ENCODE results near the gene SLC4A2.
A peak's percentile ranks its signal among the peaks of the same experiment; 100 is the strongest.

Gene SLC4A2

GRCh38 chr7:151095123-151095797 is 35.9 kb downstream of the SLC4A2 start:
- DNase-seq (ENCODE audit: low spot score): no peak

- no peak for DNase-seq (ENCODE audit: low spot score)
Measured at GRCh38 chr7:151095828-151096475, 36.6 kb downstream of the SLC4A2 start.

DNA sequence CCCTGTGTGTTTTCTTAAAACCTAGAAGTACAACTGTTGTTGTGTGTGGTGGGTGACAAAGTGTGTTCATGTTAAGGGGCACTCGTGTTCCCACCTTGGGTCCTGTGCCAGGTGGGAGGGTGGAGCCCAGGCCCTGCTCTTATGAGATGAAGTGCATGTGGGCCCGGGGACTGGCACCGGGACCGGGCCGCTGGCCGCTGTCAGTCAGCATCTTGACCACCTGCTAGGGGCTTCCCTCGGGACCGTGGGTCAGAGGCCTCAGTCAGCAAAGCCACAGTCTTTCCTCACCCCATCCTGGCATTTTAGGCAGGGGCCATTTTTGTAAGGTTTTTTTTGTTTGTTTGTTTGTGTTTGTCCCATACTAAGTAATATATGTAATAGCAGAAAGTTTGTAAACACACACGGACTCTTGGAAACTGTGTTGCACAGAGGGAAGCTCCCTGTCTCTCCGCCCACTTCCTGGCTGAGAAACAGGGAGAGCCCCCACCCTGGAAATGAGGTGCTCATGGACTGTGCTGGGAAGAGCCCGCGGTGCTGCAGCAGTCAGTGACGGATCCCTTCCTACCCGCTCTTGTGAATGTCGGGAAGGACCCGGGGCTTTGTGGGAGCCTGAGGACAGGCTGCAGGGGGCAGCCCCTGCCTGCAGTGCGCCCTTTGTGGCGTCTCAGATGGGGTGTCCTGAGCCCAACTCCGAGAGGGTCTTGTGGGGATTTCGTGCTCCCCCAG is 40.3 kb downstream of the SLC4A2 start:
- DNase-seq (ENCODE audit: low spot score): no peak

DNA sequence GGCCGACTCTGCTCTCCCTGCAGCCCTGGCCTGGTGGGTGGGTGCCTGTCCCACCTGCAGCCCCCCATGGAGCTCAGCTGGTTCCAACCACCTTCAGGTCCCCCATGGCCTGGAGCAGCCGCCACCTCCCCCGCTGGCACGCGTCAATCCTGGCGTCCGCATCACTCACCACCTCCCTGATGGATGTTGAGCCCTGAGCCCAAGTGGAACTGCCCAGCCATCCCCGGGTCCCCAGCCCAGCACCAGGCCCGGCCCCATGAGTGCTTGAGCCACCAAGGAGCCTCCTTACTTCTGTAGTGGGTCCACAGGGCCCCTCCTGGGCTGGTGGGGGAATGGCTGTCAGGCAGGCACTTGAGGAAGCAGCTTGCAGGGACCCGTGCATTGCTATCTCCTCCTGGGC is 41.5 kb downstream of the SLC4A2 start:
- DNase-seq (ENCODE audit: low spot score): no peak

- no peak for DNase-seq (ENCODE audit: low spot score)
Measured at GRCh38 chr7:151101621-151102396, 42.4 kb downstream of the SLC4A2 start.

GRCh38 chr7:151102991-151103390 is 43.6 kb downstream of the SLC4A2 start:
- no peak for DNase-seq (ENCODE audit: low spot score)

DNA sequence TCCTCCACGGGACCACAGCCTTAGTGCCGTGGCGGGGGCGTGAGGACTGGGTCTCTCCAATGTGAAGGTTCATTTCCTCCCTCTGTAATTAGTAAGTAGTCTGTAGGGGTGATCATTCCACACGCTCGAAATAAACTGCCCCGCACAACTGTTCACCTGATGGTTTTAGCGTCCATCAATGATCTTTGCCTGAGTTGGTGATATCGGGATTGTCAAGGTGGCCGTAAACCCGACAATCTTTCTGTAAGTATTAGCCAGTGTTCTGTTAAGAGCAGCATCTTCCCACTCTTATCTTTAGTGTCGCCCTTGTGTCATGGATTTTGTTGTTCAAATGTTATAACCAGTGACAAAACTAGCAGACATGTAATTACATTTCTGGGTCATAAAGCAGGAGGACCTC is 44.6 kb downstream of the SLC4A2 start:
- DNase-seq (ENCODE audit: low spot score): no peak

- DNase-seq (ENCODE audit: low spot score): peak; percentile 78
Measured at GRCh38 chr7:151104411-151105235, 45.2 kb downstream of the SLC4A2 start.

- no peak for DNase-seq (ENCODE audit: low spot score)
Measured at GRCh38 chr7:151107882-151108281, 48.5 kb downstream of the SLC4A2 start.

GRCh38 chr7:151109094-151110048 is 50.0 kb downstream of the SLC4A2 start:
- DNase-seq (ENCODE audit: low spot score): peak; percentile 85

- no peak for DNase-seq (ENCODE audit: low spot score)
Measured at GRCh38 chr7:151110236-151110940, 51.0 kb downstream of the SLC4A2 start.

GRCh38 chr7:151110941-151111645 is 51.7 kb downstream of the SLC4A2 start:
- peak; percentile 94 for DNase-seq (ENCODE audit: low spot score)

DNA sequence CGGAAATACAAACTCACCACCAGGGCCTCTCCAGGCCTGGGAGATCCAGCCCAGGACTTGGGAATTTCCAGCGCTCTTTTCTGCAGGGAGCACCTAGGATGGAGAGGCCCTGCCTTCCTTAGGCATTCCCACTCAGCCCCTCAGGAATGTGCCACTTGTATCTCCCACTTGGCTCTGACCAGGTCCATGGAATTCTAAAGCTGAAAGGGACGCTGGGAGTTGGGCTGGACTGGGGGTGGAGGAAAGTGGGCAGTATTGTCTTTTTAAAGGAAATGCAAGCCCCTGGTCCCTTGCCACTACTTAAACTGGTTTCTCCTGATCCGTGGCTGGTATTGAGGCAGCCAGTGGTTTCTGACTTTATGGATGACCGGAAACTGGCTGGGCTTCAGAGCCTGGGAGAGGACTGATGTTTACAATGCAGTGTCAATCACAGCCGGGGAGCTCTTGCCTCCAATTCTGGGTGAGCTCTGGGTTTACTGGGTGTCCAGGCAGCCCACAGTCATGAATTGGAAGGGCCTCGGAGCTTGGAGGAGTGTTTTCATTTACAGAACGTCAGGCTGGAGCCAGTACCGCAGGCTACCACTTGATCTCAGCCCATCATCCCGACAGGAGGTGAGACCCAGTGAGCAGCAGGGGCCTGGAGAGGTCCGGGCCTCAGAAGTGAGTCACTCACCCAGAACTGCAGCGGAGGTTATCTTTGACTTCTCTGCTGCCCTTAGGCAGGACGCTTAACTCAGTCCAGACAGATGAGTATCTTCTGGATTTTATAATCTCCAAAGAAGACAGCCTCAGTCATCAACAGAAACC is 54.2 kb downstream of the SLC4A2 start:
- DNase-seq (ENCODE audit: low spot score): peak; percentile 51

GRCh38 chr7:151114151-151115090 is 55.0 kb downstream of the SLC4A2 start:
- no peak for DNase-seq (ENCODE audit: low spot score)

GRCh38 chr7:151115121-151115835 is 55.9 kb downstream of the SLC4A2 start:
- DNase-seq (ENCODE audit: low spot score): peak; percentile 32

DNA sequence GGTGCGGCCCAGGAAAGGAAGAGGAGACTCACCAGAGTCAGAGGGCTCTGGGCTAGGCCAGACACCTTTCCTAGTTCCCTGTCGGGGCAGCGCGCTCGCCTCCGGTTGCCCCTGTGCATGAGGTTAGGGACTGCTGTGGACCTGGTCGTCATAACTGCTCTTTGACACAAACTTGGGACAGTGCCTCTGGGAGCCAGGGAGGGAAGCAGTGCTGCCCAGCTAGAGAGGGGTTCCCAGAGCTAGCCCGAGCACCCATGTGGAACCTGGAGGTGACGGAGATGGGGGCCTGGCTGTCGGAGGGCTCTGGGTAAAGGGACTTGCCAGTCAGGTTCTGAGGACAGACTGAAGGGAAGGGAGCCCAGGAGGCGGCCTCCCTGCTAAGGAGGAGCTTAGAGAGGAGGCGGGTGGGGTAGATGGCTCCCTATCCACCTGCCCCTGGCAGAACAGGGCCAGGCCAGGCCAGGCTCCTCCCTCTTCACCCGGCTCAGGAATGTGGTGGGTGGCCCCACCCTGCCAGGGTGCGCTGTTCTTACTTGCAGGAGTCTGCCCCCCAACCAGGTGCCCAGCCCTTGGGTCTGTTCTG is 56.5 kb downstream of the SLC4A2 start:
- no peak for DNase-seq (ENCODE audit: low spot score)
